CD4-positive, alpha-beta T cell (primary cell): ENCODE data around the gene PLEKHG4B. TPM values are rescaled to one million over a fixed set of nuclear protein-coding genes. Genes with fewer than 3 reads are reported as not detected.
"Not testable (repeated sequence)": the region's sequence is repeated elsewhere in the genome, so short reads cannot be mapped to it uniquely, and the experiment has no call there.

Source experiments
- ATAC-seq: fragments of 200-7000 bp; cut with Tn5 transposase; one replicate; pipeline ENCODE4 v1.10.0; 2022; ENCODE audit warnings: mild to moderate bottlenecking; ENCODE audit not compliant: poor library complexity
- CTCF ChIA-PET: fragments of 350-600 bp; sonication (Branson Sonifier 250); formaldehyde crosslinking; loops from one replicate; lab custom pipeline; 2021; ENCODE audit warnings: antibody characterized with exemption, inconsistent platforms; lab: Charles Lee
- POLR2A ChIA-PET: fragments of 350-600 bp; sonication (Branson Sonifier 250); formaldehyde crosslinking; loops from one replicate; lab custom pipeline; 2021; ENCODE audit warnings: antibody characterized with exemption, inconsistent platforms; lab: Charles Lee
- DNase-seq, 14 experiments: peaks; one replicate each; pipeline ENCODE4 v3.0.0-alpha.2; 2013 to 2020; ENCODE audit warnings: mixed read lengths in 2 of 14
- H3K27ac ChIP-seq, 2 donors: one replicate each; pipeline versions ENCODE4 v1.5.1 to v1.7.0; 2013; ENCODE audit warnings: low read length in 2 of 2, low read depth in 1 of 2, mild to moderate bottlenecking in 1 of 2
- H3K27me3 ChIP-seq, 2 experiments: 1 replicate in 1 of 2; 2 replicates in 1 of 2; pipeline versions ENCODE4 v1.6.1 to v1.7.0; 2013; ENCODE audit warnings: low read length in 2 of 2, control low read depth in 1 of 2, mild to moderate bottlenecking in 1 of 2, moderate library complexity in 1 of 2; ENCODE audit not compliant: insufficient read depth in 2 of 2, control insufficient read depth in 1 of 2
- H3K36me3 ChIP-seq: one replicate; pipeline ENCODE4 v1.6.1; 2013; ENCODE audit warnings: low read length, control low read depth; ENCODE audit not compliant: insufficient read depth
- H3K4me1 ChIP-seq: one replicate; pipeline ENCODE4 v1.6.1; 2013; ENCODE audit warnings: low read length, control low read depth; ENCODE audit not compliant: insufficient read depth
- H3K4me3 ChIP-seq: one replicate; pipeline ENCODE4 v1.5.1; 2013; ENCODE audit warnings: mild to moderate bottlenecking, low read length, moderate library complexity
- H3K9me3 ChIP-seq, 2 experiments: 1 replicate in 1 of 2; 2 replicates in 1 of 2; pipeline versions ENCODE4 v1.6.1 to v1.7.0; 2013; ENCODE audit warnings: low read length in 2 of 2, mild to moderate bottlenecking in 2 of 2, control low read depth in 1 of 2, moderate library complexity in 1 of 2; ENCODE audit not compliant: control insufficient read depth in 1 of 2, insufficient read depth in 1 of 2
- H3K27ac Mint-ChIP-seq: one replicate; pipeline ENCODE4 v1.8.0; 2020; ENCODE audit warnings: mixed read lengths
- H3K27me3 Mint-ChIP-seq: one replicate; pipeline ENCODE4 v1.8.0; 2021; ENCODE audit warnings: mixed read lengths
- H3K36me3 Mint-ChIP-seq: one replicate; pipeline ENCODE4 v1.8.0; 2021; ENCODE audit warnings: low read depth, mixed read lengths
- H3K4me1 Mint-ChIP-seq: one replicate; pipeline ENCODE4 v1.8.0; 2021; ENCODE audit warnings: low read depth, mixed read lengths
- H3K4me3 Mint-ChIP-seq: one replicate; pipeline ENCODE4 v1.8.0; 2020; ENCODE audit warnings: mild to moderate bottlenecking, mixed read lengths
- H3K9me3 Mint-ChIP-seq: one replicate; pipeline ENCODE4 v1.8.0; 2020; ENCODE audit warnings: mixed read lengths
- intact Hi-C, 2 experiments: fragments of 100-400 bp; cut with DNase I in 1 of 2; cut with micrococcal nuclease in 1 of 2; formaldehyde crosslinking; loops; one replicate each; pipeline versions ENCODE4 v1.15.1 to v1.9.0; 2023 to 2025; cut with DNase I, micrococcal nuclease
- total RNA-seq, 174 experiments: library from RNA in 2 of 174; stranded (reverse) in 2 of 174; gene quantifications; one replicate each; pipeline ENCODE4 v1.2.3 and lab custom pipeline; 2021 to 2026
- TF ChIP-seq, protein P1 (sequence below): fragments of 200-600 bp; IDR thresholded peaks from one replicate; pipeline ENCODE4 v1.8.0; 2022; ENCODE audit warnings: antibody characterized with exemption, mild to moderate bottlenecking

Gene PLEKHG4B
- total RNA-seq, 2 experiments from 2014 or later = 0.17 to 0.36 TPM

- Mint-ChIP-seq H3K4me3 (no peak overlapping the region), H3K4me1 (no peaks in the 10 kb centered on the region), H3K27me3 (peaks cover 33% of the 10 kb centered on the region), H3K9me3 (peaks cover 4% of the 10 kb centered on the region), H3K36me3 (no peaks in the 10 kb centered on the region), H3K27ac (no peak overlapping the region)
- no peak for ATAC-seq
- Histone ChIP-seq H3K27me3 (peaks cover 20 to 23% of the 10 kb centered on the region in 2 experiments), H3K36me3 (no peaks in the 10 kb centered on the region), H3K4me3 (no peak overlapping the region), H3K27ac (no peak overlapping the region), H3K4me1 (peaks cover 2% of the 10 kb centered on the region), H3K9me3 (peaks cover 0 to 29% of the 10 kb centered on the region in 2 experiments)
- POLR2A ChIA-PET = no interaction called here
- TF ChIP-seq, protein P1, sequence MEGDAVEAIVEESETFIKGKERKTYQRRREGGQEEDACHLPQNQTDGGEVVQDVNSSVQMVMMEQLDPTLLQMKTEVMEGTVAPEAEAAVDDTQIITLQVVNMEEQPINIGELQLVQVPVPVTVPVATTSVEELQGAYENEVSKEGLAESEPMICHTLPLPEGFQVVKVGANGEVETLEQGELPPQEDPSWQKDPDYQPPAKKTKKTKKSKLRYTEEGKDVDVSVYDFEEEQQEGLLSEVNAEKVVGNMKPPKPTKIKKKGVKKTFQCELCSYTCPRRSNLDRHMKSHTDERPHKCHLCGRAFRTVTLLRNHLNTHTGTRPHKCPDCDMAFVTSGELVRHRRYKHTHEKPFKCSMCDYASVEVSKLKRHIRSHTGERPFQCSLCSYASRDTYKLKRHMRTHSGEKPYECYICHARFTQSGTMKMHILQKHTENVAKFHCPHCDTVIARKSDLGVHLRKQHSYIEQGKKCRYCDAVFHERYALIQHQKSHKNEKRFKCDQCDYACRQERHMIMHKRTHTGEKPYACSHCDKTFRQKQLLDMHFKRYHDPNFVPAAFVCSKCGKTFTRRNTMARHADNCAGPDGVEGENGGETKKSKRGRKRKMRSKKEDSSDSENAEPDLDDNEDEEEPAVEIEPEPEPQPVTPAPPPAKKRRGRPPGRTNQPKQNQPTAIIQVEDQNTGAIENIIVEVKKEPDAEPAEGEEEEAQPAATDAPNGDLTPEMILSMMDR = no peak
- intact Hi-C loops = no loop called here
- DNase-seq = no peak
- CTCF ChIA-PET = no interaction called here
These were observed 43.8 kb upstream of the PLEKHG4B start for GRCh38 chr5:48192-48591.

DNA sequence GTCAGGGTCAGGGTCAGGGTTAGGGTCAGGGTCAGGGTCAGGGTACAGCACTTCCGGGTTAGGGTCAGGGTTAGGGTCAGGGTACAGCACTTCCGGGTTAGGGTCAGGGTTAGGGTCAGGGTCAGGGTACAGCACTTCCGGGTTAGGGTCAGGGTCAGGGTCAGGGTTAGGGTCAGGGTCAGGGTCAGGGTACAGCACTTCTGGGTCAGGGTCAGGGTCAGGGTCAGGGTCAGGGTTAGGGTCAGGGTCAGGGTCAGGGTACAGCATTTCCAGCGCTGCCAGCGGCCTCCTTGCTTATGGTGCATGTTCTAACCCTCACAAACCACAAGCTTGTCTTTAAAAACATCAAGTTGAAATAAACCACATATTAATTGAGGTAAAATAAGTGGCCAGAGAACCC is 42.4 kb upstream of the PLEKHG4B start:
- H3K9me3 Mint-ChIP-seq, ATAC-seq, POLR2A ChIA-PET, H3K4me1 Mint-ChIP-seq, DNase-seq, intact Hi-C loops, H3K27ac Mint-ChIP-seq, H3K4me3 Mint-ChIP-seq, H3K27ac ChIP-seq, H3K36me3 ChIP-seq, H3K36me3 Mint-ChIP-seq, H3K4me3 ChIP-seq, CTCF ChIA-PET: not testable (repeated sequence)
- H3K4me1 ChIP-seq = peaks cover 11% of the 10 kb centered on the region
- peaks cover 30 to 32% of the 10 kb centered on the region in 2 experiments for H3K27me3 ChIP-seq
- H3K27me3 Mint-ChIP-seq = peaks cover 39% of the 10 kb centered on the region
- peaks cover 0 to 37% of the 10 kb centered on the region in 2 experiments for H3K9me3 ChIP-seq

- CTCF ChIA-PET = no interaction called here
- peaks cover 44% of the 10 kb centered on the region for H3K27me3 Mint-ChIP-seq
- POLR2A ChIA-PET = no interaction called here
These were observed 41.9 kb upstream of the PLEKHG4B start for GRCh38 chr5:49953-50544.

More at GRCh38 chr5:49953-50544, 41.9 kb upstream of the PLEKHG4B start:
- DNase-seq (no peak), ATAC-seq (no peak)
- TF ChIP-seq, protein P1 = no peak
- Histone ChIP-seq H3K36me3 (no peaks in the 10 kb centered on the region), H3K27me3 (peaks cover 36 to 37% of the 10 kb centered on the region in 2 experiments), H3K4me1 (peaks cover 12% of the 10 kb centered on the region), H3K9me3 (peaks cover 0 to 42% of the 10 kb centered on the region in 2 experiments), H3K4me3 (no peak overlapping the region), H3K27ac (no peak overlapping the region)
- Mint-ChIP-seq H3K36me3 (no peaks in the 10 kb centered on the region), H3K9me3 (peaks cover 4% of the 10 kb centered on the region), H3K4me3 (no peak overlapping the region), H3K27ac (no peak overlapping the region), H3K4me1 (no peaks in the 10 kb centered on the region)
- intact Hi-C loops = no loop called here
